Measurements from ENCODE around the gene FGD6. TPM values are rescaled to one million over a fixed set of nuclear protein-coding genes. Genes with fewer than 3 reads are reported as not detected.

Gene FGD6
- total RNA-seq, 1 donor from 2014 or later = 3.7 TPM

- DNase-seq (no peak), ATAC-seq (ENCODE audit: low read depth) (no peak)
- POLR2A ChIA-PET = no interaction called here
- TF ChIP-seq CTCF (IDR thresholded peaks at IDR 0.05) = no peak
- intact Hi-C loops (cut with micrococcal nuclease) = no loop called here
- Mint-ChIP-seq H3K4me3 (no peak overlapping the region), H3K27ac (no peak overlapping the region), H3K36me3 (ENCODE audit: low read depth) (peaks cover 4% of the 10 kb centered on the region), H3K27me3 (no peaks in the 10 kb centered on the region), H3K9me3 (peaks cover 7% of the 10 kb centered on the region), H3K4me1 (no peaks in the 10 kb centered on the region)
- CTCF ChIA-PET = no interaction called here
Measured at GRCh38 chr12:95151821-95152220, 65.4 kb downstream of the FGD6 start.

GRCh38 chr12:95151406-95151805 lies 65.9 kb downstream of the FGD6 start:
- no peak for TF ChIP-seq CTCF (IDR thresholded peaks at IDR 0.05)
- ATAC-seq (ENCODE audit: low read depth) = no peak
- intact Hi-C loops (cut with micrococcal nuclease) = no loop called here
- H3K27ac Mint-ChIP-seq = no peak overlapping the region
- no peak for DNase-seq
- H3K4me1 Mint-ChIP-seq = no peaks in the 10 kb centered on the region
- H3K27me3 Mint-ChIP-seq = no peaks in the 10 kb centered on the region
- H3K9me3 Mint-ChIP-seq = peaks cover 3% of the 10 kb centered on the region
- CTCF ChIA-PET = no interaction called here
- H3K4me3 Mint-ChIP-seq = no peak overlapping the region
- POLR2A ChIA-PET = no interaction called here
- peaks cover under 1% of the 10 kb centered on the region for H3K36me3 Mint-ChIP-seq (ENCODE audit: low read depth)

- ChIA-PET POLR2A (interaction anchor here (0.6 kb wide), 1 partner anchor 75 kb away, joined by 5 read pairs; no protein-coding TSS in a partner anchor), CTCF (no interaction called here)
- Mint-ChIP-seq H3K36me3 (ENCODE audit: low read depth) (no peaks in the 10 kb centered on the region), H3K27me3 (no peaks in the 10 kb centered on the region), H3K4me3 (no peak overlapping the region), H3K9me3 (no peaks in the 10 kb centered on the region), H3K27ac (no peak overlapping the region), H3K4me1 (no peaks in the 10 kb centered on the region)
- TF ChIP-seq CTCF (IDR thresholded peaks at IDR 0.05) = no peak
- intact Hi-C loops (cut with micrococcal nuclease) = no loop called here
- ATAC-seq (ENCODE audit: low read depth) (no peak), DNase-seq (no peak)
Measured at GRCh38 chr12:95150501-95150900, 66.8 kb downstream of the FGD6 start.

- H3K4me1 Mint-ChIP-seq = no peaks in the 10 kb centered on the region
- DNase-seq (no peak), ATAC-seq (ENCODE audit: low read depth) (no peak)
- ChIA-PET CTCF (no interaction called here), POLR2A (no interaction called here)
- TF ChIP-seq CTCF (IDR thresholded peaks at IDR 0.05) = no peak
- H3K36me3 Mint-ChIP-seq (ENCODE audit: low read depth) = no peaks in the 10 kb centered on the region
- H3K9me3 Mint-ChIP-seq = no peaks in the 10 kb centered on the region
- no peaks in the 10 kb centered on the region for H3K27me3 Mint-ChIP-seq
- no peak overlapping the region for H3K27ac Mint-ChIP-seq
- no peak overlapping the region for H3K4me3 Mint-ChIP-seq
- intact Hi-C loops (cut with micrococcal nuclease) = no loop called here
Measured at GRCh38 chr12:95147866-95148265, 69.4 kb downstream of the FGD6 start.

GRCh38 chr12:95146769-95147168 lies 70.5 kb downstream of the FGD6 start:
- Mint-ChIP-seq H3K27me3 (no peaks in the 10 kb centered on the region), H3K9me3 (no peaks in the 10 kb centered on the region), H3K36me3 (ENCODE audit: low read depth) (no peaks in the 10 kb centered on the region), H3K4me1 (no peaks in the 10 kb centered on the region), H3K27ac (no peak overlapping the region), H3K4me3 (no peak overlapping the region)
- ATAC-seq (ENCODE audit: low read depth) (no peak), DNase-seq (no peak)
- no peak for TF ChIP-seq CTCF (IDR thresholded peaks at IDR 0.05)
- ChIA-PET CTCF (no interaction called here), POLR2A (no interaction called here)
- intact Hi-C loops (cut with micrococcal nuclease) = no loop called here

Measured in activated B cell treated with CpG ODN at 0.5 μM for 24 hours (primary cell).